GM21528 (cell line): ENCODE data around the gene NUDT2.
"Not testable (repeated sequence)": the region's sequence is repeated elsewhere in the genome, so short reads cannot be mapped to it uniquely, and the experiment has no call there.

Experiments used
- ATAC-seq: cut with Tn5 transposase; IDR thresholded peaks from one replicate; pipeline ENCODE4 v1.9.1; 2021; ENCODE audit warnings: mild to moderate bottlenecking, moderate library complexity; ENCODE audit not compliant: unreplicated experiment, low FRiP score

The NUDT2 gene

GRCh38 chr9:34368796-34369195, 39.4 kb downstream of the NUDT2 start:
- not testable (repeated sequence) for ATAC-seq

- no peak for ATAC-seq
Observed at GRCh38 chr9:34369636-34370035, 40.3 kb downstream of the NUDT2 start.

DNA sequence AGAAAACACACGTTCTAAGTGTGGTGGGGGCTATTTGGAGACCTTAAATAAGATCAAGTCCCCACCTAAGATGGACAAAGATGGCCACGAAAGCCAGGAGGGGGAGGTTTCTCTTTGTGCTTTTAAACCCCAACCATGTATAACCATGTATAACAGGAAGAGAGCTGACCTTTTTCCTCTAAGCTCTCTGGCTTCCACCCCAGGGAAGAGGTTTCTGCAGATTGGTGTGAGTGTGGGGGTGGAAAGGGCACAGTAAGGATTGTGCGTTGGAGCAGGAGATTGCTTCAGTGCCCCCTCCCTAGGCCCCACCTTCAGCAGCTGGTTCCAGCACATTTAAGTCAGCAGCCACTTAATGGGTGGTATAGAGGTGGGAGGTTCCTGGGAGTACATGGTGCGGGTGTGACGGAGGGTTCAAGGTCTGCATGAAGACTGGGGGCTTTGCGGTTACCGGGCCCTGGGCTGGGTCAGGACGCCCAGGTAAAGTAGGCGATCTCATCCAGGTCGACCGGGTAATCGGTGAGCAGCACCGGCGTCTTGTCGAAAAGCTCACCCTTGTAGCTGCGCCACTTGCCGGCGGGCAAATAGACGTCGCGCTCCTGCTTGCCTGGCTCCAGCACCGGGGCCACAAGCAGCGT, 41.1 kb downstream of the NUDT2 start:
- no peak for ATAC-seq

- no peak for ATAC-seq
Observed at GRCh38 chr9:34370970-34371880, 41.9 kb downstream of the NUDT2 start.

GRCh38 chr9:34371886-34372466, 42.6 kb downstream of the NUDT2 start:
- no peak for ATAC-seq

DNA sequence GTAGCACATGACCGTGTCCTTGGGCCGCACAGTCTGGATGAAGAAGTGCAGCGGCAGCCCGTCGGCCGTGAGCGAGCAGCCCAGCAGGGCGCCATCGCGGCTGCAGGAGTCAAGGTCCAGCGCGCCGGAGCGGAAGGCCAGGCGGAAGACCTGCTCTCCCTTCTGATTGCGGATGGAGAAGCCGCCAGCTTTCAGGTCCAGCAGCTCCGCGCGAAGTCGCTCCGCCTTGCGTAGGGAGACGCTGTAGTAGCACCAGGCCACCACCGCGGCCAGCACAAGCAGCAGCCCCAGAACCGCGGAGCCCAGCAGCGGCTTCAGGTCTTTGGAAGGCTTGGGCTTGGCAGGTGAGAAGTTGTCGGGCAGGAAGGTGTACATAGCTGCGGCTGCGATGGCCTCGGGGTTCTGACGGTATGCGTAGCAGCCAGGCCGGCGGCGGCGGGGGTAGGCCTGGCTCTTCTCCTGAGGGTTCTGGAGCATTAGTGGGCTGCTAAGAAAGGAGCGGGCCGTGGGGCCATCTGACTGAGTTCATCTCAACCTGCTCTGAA, 43.2 kb downstream of the NUDT2 start:
- no peak for ATAC-seq

- no peak for ATAC-seq
Observed at GRCh38 chr9:34373749-34374148, 44.4 kb downstream of the NUDT2 start.

DNA sequence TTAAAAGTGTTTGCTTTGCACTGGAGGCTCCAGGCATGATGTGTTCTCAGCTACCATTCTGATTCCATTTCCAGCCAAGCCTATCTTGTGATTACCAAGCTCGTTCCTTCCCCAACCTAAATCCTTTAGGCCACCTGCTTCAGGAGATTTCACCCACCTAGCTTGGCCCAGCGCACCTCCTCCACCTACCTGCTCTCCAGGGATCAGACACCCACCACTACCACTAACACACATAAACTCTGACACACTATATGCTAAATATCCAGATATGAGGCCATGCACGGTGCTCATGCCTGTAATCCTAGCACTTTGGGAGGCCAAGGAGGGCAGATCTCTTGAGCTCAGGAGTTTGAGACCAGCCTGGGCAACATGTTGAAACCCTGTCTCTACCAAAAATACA, 45.0 kb downstream of the NUDT2 start:
- ATAC-seq, result no peak

GRCh38 chr9:34374905-34375552, 45.7 kb downstream of the NUDT2 start:
- ATAC-seq, result no peak

- peak; percentile 32 for ATAC-seq
Observed at GRCh38 chr9:34375901-34376595, 46.7 kb downstream of the NUDT2 start.

DNA sequence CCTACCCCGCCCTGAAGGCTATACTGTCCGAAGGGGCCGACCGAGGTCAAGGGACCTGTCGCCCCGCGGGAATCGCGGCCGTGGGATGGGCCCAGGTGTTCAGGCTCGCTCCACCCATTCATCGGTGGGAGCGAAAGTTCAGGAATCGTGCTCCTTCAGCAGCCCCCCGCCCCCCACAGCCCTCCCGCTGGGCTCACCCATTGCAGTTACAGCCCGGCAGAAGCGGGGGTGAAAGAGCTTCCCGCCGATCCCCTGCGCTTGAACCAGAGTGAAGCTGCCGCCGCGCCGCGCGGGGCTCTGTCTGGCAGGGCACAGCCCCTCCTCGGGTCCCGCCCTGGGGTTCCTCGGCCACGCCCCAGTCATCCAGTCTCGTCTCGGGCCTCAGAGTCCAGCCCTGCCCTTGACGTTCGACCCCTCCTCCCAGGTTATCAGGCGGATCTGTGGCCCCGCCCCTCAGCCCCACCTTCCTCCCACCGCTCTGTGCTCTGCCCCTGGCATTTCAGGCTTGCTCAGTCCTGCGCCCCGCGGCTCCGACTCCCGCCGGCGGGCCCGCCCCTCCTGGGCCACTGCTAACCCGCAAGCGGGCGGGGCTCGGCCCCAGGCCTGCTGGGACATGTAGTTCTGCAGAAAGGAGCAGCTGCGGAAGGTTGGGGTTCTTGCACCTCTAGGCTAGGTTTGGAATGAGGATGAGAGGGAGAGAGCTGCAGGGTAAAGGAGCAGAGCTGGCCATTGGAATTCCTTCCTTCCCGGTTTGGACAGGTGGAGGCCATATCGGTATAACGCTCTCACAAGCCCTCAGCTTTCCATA, 47.4 kb downstream of the NUDT2 start, which contains the start of gene MYORG:
MYORG (minus strand) TSS at position 303 of the 808 bp plus-strand sequence. CDS start 3,955 bp downstream, outside the sequence.
- peak; percentile 82 for ATAC-seq

DNA sequence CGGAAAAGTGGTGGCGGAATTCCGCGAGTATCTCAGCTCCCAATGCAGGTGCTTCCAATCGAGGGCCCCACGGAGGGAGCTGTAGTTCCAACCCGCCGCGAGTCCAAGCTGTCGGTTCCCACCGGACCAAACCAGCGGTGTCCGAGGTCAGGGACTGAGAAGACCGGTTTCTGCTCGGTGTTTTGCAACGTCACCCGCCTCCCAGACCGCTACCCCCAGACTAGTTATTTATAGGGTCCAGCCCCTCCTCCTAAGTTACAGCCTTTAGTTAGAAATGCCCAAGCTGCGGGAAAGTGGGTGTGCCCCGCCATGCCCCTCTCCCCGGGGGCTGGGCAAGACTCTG, 48.0 kb downstream of the NUDT2 start:
- no peak for ATAC-seq

GRCh38 chr9:34378376-34379060, 49.1 kb downstream of the NUDT2 start:
- ATAC-seq, result no peak

DNA sequence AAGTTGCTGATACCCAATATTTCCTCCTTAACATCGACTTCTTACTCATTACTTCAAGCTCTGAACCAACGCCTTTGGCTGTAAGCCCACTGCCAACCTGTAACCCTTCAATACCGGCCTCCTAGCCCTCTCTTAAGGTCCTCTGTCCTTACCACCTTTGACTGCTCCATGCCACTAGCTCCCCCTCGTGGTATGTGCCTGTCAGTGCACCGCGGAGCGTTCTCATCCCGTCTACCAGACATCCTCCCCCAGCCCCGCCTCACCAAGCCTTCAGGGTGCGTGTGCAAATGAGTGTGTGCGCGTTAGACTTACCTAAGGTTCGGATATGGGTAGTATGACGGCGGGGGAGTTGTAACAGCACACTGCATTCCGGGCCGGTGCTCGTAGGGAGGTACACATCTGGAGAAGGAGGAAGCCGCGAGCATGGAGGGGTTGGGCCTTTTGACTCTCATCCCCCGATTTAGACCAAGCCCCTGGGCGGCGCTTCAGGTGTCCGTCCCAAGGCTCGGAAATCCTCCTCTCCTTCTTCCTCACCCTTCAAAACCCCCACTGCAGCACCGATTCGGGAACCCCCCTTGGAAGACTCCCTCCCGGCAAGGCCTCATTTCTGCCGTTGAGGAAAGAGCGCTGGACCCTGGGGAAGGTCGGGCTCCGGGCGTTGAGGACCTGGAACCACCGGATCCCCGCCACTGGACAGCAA, 50.1 kb downstream of the NUDT2 start:
- no peak for ATAC-seq

DNA sequence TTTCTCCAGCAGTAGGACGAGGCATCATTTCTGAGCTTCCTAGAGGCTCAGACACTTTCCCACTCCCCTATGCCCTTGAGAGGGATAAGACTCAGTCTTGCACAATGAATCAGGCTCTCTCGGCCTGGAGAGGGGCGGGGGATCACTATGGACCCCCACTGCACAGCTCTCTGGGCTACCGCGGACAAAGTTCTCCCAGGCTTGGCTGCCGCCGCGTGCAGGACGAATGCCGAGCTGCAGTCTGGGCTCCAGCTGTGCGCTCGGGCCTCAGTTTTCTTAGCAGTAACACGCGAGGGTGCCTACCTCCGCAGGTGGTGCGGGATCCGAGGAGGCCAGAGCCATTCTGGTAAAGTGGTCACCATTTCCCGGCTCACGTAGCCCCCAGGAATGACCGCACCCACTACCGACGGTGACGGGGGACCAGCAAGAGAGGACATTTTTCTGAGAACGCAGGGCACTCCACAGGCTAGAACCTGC, 50.7 kb downstream of the NUDT2 start:
- ATAC-seq, result no peak

GRCh38 chr9:34380511-34381315, 51.3 kb downstream of the NUDT2 start:
- no peak for ATAC-seq

GRCh38 chr9:34381323-34381722, 52.0 kb downstream of the NUDT2 start:
- ATAC-seq, result no peak
